ENCODE data around the gene SLC14A1. TPM values are rescaled to one million over a fixed set of nuclear protein-coding genes. Genes with fewer than 3 reads are reported as not detected.

SLC14A1 gene
- total RNA-seq, 4 donors from 2014 or later = 0.95 to 26.0 TPM; not detected in 2

GRCh38 chr18:45688833-45689232 is 35.1 kb upstream of the SLC14A1 start:
- Histone ChIP-seq H3K9me3 (no peaks in the 10 kb centered on the region), H3K36me3 (no peaks in the 10 kb centered on the region), H3K4me1 (no peaks in the 10 kb centered on the region), H3K27ac (no peak overlapping the region), H3K27me3 (no peaks in the 10 kb centered on the region), H3K4me3 (no peak overlapping the region)
- no peak for DNase-seq
- no peak for TF ChIP-seq POLR2A (IDR thresholded peaks at IDR 0.05)
- no peak for TF ChIP-seq CTCF (IDR thresholded peaks at IDR 0.05)
- intact Hi-C loops (cut with DNase I; ENCODE audit: low total_unique reads) = no loop called here

- H3K27me3 ChIP-seq = no peaks in the 10 kb centered on the region
- H3K27ac ChIP-seq = no peak overlapping the region
- H3K9me3 ChIP-seq = no peaks in the 10 kb centered on the region
- DNase-seq = no peak
- no peak overlapping the region for H3K4me3 ChIP-seq
- no peaks in the 10 kb centered on the region for H3K36me3 ChIP-seq
- TF ChIP-seq CTCF (IDR thresholded peaks at IDR 0.05) = no peak
- TF ChIP-seq POLR2A (IDR thresholded peaks at IDR 0.05) = no peak
- intact Hi-C loops (cut with DNase I; ENCODE audit: low total_unique reads) = no loop called here
- H3K4me1 ChIP-seq = no peaks in the 10 kb centered on the region
Observed at GRCh38 chr18:45689396-45689795, 34.6 kb upstream of the SLC14A1 start.

DNA sequence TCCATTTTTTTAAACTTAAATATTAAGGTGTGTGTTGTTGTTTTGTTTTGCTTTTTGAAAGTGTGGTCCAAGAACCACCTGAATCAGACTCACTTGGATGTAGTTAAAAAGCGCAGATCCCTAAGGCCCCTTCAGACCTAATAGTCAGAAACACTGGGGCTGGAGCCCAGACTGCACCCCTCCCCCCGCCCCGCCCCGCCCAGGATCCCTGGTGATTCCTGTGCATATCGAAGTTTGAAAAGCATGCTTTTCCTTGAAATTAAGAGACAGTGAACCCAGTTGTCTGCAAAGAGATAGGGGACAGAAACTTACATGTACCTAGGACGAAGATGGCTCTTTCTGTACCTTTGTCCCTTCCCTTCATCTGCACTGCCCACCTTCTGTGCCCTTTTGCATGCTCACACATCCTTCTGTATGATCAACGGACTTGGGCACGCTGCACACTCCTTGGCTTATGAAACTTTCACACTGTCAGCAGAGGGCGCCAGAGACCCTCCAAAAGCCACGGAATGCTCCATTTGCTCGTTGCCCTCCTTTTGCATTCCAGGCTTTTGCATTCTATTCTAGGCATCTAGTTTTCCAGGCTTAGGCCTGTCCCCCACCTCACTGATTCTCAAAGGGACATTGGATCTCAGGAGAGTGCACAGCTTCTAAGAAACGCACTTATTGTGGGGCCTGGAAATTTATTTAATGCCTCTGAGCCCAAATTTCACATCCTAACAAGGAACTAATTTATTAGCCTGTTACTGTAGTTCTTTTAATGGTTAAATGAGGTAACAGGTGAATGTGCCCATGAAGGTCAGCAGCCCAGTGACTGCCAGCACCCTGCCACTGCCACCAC is 32.8 kb upstream of the SLC14A1 start:
- Histone ChIP-seq H3K4me1 (no peaks in the 10 kb centered on the region), H3K36me3 (no peaks in the 10 kb centered on the region), H3K4me3 (no peak overlapping the region), H3K27me3 (no peaks in the 10 kb centered on the region), H3K9me3 (no peaks in the 10 kb centered on the region), H3K27ac (no peak overlapping the region)
- TF ChIP-seq CTCF (IDR thresholded peaks at IDR 0.05) (peak; percentile 57 to 82 (median 73)), POLR2A (IDR thresholded peaks at IDR 0.05) (no peak)
- peak; percentile 61 to 71 for DNase-seq
- intact Hi-C loops (cut with DNase I; ENCODE audit: low total_unique reads) = no loop called here

DNA sequence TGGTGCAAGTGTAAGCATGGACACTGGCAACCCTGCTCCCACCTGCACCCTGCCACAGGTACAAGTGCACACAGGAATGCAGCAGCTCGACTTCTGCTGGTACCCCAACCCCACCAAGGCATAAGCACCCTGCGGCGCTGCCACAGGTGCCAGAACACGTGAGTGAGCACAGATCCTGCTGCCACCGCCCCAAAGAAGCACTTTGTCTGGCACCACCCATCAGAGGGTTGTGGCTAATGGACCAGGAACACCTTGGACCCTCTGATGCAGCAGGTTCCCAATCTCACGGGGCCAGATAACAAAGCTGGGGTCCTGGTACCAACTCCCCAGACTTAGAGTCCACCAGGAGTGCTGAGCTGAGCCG is 32.2 kb upstream of the SLC14A1 start:
- H3K27ac ChIP-seq = no peak overlapping the region
- H3K4me3 ChIP-seq = no peak overlapping the region
- TF ChIP-seq CTCF (IDR thresholded peaks at IDR 0.05) (no peak), POLR2A (IDR thresholded peaks at IDR 0.05) (no peak)
- no peaks in the 10 kb centered on the region for H3K9me3 ChIP-seq
- no peak for DNase-seq
- H3K4me1 ChIP-seq = no peaks in the 10 kb centered on the region
- intact Hi-C loops (cut with DNase I; ENCODE audit: low total_unique reads) = no loop called here
- no peaks in the 10 kb centered on the region for H3K27me3 ChIP-seq
- H3K36me3 ChIP-seq = no peaks in the 10 kb centered on the region

- Histone ChIP-seq H3K27me3 (no peaks in the 10 kb centered on the region), H3K9me3 (no peaks in the 10 kb centered on the region), H3K27ac (no peak overlapping the region), H3K4me3 (no peak overlapping the region), H3K4me1 (no peaks in the 10 kb centered on the region), H3K36me3 (no peaks in the 10 kb centered on the region)
- TF ChIP-seq CTCF (IDR thresholded peaks at IDR 0.05) = no peak
- TF ChIP-seq POLR2A (IDR thresholded peaks at IDR 0.05) = no peak
- intact Hi-C loops (cut with DNase I; ENCODE audit: low total_unique reads) = no loop called here
- DNase-seq = no peak
Observed at GRCh38 chr18:45702708-45703265, 21.2 kb upstream of the SLC14A1 start.
